ENCODE data around the gene LOXL3.
"Not testable (repeated sequence)": the region's sequence is repeated elsewhere in the genome, so short reads cannot be mapped to it uniquely, and the experiment has no call there.

LOXL3 gene

DNA sequence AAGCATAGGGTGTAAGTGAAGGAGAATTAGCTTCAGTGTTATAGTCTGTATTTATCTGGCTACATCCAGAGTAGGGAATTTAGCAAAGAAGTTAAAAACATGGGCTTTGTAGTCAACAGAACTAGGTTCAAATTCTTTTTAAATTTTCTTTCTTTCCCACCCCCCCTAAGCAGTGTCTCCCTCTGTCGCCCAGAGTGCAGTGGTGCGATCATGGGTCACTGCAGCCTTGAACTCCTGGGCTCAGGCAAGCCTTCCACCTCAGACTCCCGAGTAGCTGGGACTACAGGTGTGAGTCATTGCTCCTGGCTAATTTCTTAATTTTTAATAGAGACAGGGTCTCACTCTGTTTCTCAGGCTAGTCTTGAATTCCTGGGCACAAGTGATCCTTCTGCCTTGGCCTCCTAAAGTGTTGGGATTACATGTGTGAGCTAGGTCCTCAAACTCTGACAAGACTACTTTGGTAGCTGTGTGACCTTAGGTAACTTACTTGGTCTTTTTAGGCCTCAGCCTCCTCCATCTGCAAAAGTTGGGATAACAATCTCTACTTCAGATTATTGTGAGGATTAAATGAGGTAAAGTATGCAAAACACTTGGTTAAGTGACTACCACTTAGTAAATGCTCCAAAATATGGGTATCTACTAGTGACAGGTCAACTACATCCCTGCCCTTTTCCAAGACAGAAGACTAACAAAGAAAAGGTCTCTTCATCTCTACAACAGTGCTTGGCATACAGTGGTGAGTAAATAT is 18.6 kb upstream of the LOXL3 start:
- DNase-seq: no peak

GRCh38 chr2:74571058-74571457 is 17.3 kb upstream of the LOXL3 start:
- no peak for DNase-seq

GRCh38 chr2:74569686-74570085 is 15.9 kb upstream of the LOXL3 start:
- DNase-seq: no peak

- peak; percentile 81 for DNase-seq
Observed at GRCh38 chr2:74567881-74568280, 14.1 kb upstream of the LOXL3 start.

- peak; percentile 66 for DNase-seq
Observed at GRCh38 chr2:74566754-74567085, 13.0 kb upstream of the LOXL3 start.

DNA sequence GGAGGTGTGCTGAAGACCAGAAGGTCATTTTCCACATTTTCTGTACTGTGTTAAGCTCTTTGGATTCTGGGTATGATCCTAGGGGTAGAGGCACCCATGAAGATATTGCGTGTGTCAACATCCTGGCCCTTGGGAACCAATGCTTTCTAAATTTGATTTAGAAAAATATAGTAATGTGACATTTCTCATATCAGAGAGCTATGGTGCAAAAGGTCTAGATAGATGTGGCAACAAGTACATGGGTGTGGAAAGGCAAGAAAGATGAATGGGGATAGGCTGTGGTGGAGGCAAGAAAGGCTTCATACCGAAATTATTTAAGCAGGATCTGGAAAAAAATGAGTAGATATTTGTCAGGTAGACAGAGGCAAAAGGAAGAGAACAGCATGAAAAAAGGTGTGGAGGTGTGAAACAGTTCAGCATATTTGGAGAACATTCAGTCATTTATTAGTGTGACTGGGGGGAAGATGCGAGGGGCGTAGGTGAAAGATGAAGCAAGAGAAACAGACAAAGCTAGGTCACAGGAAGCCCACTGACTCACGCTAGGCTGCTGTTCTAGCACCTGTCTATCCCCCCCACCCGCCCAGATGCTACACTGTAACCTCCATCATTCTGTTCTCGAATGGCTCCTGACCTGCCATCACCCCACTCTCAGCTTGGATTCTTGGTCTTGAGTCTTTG is 12.5 kb upstream of the LOXL3 start:
- no peak for DNase-seq

- peak; percentile 100 for DNase-seq
Observed at GRCh38 chr2:74564222-74564621, 10.5 kb upstream of the LOXL3 start.

DNA sequence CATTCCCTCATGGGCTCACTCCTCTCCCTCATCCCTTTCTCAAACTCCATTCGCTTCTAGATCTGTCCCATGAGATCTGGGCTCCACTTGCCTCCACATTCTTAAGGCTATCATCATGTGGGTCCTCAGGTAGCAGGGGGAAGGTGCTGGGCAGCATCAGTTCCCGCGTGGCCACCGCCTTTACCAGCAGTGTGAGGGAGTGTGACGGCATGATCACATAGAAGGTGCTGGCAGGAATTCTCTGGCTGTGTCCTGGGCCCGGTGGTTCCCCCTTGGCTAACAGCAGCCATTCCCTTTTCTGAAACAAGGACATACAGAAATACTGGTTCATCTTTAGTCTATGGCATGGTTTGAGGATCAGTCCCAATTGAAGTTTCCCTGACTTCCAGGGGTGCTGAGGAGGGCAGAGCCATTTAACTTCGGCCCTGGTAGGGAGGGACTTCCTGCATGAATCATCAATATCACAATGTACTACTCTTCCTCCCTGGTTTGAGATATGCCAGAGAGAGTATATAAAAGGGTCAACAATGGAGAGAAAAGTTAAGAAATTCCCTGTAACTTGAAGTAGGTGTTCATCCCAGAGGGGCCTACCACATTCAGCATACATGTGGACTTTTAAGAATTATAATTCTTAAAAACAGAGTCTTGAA is 8.5 kb upstream of the LOXL3 start:
- no peak for DNase-seq

GRCh38 chr2:74561022-74561421 is 7.3 kb upstream of the LOXL3 start:
- not testable (repeated sequence) for DNase-seq

DNA sequence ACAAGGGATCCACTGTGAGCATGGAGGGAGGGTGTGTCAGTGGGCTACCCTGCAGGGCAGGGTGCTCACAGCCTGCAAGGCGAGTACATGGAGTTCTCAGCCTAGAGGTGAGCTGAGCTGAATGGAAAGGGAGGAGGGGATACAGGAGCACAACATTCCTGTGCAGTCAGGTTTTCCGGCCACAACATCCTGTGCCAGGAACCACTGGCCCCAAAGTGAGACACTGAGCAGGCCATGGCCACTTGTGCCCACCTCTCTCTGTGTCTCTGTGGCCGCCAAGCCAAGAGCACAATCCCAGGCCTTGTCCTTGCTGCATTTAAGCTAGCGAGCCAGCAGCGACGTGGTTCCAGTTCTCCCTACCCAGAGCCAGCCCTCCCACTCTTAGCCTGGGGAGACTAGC is 6.8 kb upstream of the LOXL3 start:
- DNase-seq: peak; percentile 87

GRCh38 chr2:74559912-74560311 is 6.2 kb upstream of the LOXL3 start:
- no peak for DNase-seq

- no peak for DNase-seq
Observed at GRCh38 chr2:74558284-74559230, 4.8 kb upstream of the LOXL3 start.

DNA sequence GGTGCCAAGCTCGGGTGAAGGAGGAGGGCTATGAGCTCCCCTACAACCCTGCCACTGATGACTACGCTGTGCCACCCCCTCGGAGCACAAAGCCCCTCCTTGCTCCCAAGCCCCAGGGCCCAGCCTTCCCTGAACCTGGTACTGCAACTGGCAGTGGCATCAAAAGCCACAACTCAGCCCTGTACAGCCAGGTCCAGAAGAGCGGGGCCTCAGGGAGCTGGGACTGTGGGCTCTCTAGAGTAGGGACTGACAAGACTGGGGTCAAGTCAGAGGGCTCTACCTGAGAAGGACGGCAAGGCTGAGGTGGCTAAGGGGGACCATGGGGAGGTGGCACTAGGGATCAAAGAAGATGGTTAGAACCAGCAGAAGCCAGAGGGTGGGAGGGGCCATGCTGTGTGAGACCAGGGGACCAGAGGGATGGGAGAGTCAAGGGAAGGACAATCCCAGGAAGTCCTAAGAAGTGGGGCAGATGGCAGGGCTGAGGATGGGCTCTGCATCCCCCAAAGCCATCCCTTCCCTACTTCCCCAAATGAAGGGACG is 3.2 kb upstream of the LOXL3 start:
- DNase-seq: no peak

DNA sequence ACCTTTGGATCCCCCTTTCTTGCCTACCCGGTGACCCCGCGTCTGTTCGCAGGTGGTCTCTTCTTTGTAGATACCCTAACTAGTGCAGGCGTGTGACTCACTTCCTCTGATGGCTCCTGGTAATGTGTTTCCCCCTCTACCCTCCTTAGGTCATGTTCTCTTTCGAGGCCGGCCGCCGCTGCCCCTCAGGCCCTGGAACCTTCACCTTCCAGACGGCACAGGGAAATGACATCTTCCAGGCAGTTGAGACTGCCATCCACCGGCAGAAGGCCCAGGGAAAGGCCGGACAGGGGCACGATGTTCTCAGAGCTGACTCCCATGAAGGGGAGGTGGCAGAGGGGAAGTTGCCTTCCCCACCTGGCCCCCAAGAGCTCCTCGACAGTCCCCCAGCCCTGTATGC is 2.4 kb upstream of the LOXL3 start:
- no peak for DNase-seq

DNA sequence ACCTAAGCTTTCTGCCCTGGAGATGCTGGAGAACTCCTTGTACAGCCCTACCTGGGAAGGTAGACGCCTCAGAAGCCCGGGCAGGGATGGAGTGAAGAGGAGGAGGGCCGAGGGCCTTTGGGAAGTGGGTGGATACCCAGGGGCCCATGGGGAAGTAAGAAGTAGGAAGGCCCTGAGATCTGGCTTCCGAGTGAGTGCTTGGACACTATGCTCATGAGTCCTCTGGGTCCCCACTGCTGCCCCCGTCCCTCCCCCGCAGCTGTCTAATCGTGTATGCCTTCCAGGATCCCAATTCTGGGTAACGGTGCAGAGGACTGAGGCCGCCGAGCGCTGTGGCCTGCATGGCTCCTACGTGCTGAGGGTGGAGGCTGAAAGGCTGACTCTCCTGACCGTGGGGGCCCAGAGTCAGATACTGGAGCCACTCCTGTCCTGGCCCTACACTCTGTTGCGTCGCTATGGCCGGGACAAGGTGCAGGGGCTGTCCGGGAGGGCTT is 1.9 kb upstream of the LOXL3 start:
- no peak for DNase-seq

- DNase-seq: no peak
Observed at GRCh38 chr2:74554820-74555531, 1.2 kb upstream of the LOXL3 start.

GRCh38 chr2:74552914-74553811 is 579 bp downstream of the LOXL3 start:
- DNase-seq: no peak

DNA sequence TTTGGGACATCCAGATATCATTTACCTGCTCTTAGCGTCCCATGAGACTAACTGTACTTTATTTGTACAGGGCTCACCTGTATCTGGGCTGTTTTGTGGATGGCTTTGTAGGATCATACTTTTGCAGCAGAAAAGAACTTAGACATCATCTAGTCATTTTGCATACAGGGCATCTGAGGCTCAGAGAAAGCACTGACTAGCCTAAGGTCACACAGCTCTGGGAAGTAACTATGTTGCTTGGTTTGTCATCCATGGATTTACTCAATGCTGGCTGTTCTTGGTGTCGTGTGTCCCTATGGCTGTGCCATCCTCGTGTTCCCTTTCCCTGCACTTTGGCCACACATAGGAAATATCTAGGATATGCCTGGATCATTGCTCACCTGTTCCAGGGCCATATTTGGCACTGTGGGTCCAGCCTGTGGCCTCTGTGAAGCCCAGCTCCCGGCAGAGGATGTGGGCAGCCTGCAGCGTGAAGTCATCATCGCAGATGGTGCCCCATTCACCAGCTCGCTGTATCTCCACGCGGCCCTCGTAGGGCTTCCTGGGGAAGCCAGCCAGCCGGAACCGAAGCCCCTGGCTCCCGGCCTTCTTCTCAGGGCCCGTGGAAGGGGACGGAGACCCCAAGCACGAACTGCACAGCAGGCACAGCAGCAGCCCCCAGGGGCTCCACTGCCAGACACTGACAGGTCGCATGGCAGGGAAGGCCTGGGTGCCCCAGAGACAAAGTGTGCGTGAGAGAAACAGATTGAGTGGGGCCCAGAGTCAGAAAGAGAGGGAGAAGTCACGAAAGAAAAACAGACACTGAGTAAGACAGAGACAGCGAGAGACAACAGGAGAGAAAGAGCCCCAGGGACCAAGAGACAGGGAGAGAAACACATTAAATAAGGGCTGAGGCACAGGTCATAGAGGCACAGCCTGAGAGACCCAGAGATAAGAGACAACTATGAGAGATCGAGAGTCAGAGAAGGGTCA is 1.5 kb downstream of the LOXL3 start:
- no peak for DNase-seq

DNA sequence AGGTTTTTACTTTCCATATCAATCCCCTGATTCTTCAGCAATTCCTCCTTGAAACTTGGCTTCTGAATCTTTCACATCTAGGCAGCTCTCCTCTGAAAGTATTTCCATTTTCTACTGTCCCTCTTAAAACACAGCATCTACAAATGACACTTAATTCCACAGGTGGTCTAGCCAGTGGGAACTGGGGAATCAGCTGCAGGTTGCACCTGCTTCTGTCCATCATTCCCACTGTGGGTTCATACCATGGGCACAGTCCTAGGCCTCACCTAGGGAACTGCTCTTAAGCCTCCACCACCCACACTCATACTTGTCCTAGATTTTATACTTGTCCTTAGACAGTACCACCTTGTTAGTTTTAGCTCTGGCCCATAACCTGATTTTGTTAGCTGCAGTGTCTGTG is 2.2 kb downstream of the LOXL3 start:
- no peak for DNase-seq

DNA sequence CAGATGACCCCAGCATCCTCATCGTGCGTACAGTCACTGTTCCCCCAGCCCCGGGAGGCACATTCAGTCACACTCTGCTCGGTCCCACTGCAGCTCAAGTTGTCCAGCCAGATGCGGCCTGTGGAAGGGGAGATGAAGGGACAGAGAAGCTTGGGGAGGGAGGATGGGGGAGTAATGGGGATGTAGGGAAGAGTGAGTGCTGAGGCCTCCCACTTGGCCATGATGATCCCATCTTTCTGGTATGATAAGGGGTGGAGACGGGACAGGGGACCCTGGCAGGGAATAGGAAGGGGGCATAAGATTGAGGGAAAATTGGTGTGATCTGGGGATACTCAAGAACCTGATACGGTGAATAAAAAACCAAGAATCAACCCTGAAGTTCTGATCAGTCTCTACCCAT is 3.5 kb downstream of the LOXL3 start:
- DNase-seq: no peak

Measured in NCI-H226 (cell line).